Right ventricle myocardium superior (tissue), 1 donor: Measurements from ENCODE around the gene TTC28. TPM values are rescaled to one million over a fixed set of nuclear protein-coding genes. Genes with fewer than 3 reads are reported as not detected.

Experiments
- ATAC-seq: fragments of 200-7000 bp; cut with Tn5 transposase; one replicate; pipeline ENCODE4 v1.9.1; 2020; ENCODE audit warnings: mild to moderate bottlenecking; ENCODE audit not compliant: poor library complexity
- DNase-seq: peaks from one replicate; pipeline ENCODE4 v3.0.0-alpha.2; 2020
- intact Hi-C: fragments of 100-400 bp; cut with DNase I; formaldehyde crosslinking; loops from one replicate; pipeline ENCODE4 v1.11.2; 2022
- total RNA-seq: library from RNA; stranded (reverse); fragmentation: NEBNext Ultra II Directional; extraction: Animal tissue kit (Norgen Biotek cat#: 25700); gene quantifications from one replicate; pipeline ENCODE4 v1.2.1, GENCODE V29; 2021
- donor health status: DM: no; HTN: yes; CAD: no; lungs with severe emphysema.

TTC28 gene
- total RNA-seq, 1 donor from 2014 or later, result 12.2 TPM

GRCh38 chr22:28012832-28013460 is 666.7 kb downstream of the TTC28 start:
- intact Hi-C loops, result no loop called here
- DNase-seq (peak; percentile 20), ATAC-seq (no peak)

GRCh38 chr22:28009272-28009827 is 670.3 kb downstream of the TTC28 start:
- ATAC-seq (peak; percentile 74), DNase-seq (peak; percentile 80)
- intact Hi-C loops, result loop anchor here (2.0 kb wide), 1 partner anchor 123 kb away; no protein-coding TSS in a partner anchor

- DNase-seq (no peak), ATAC-seq (no peak)
- intact Hi-C loops, result loop anchor here (2.0 kb wide), 1 partner anchor 122 kb away; no protein-coding TSS in a partner anchor
These were observed 671.0 kb downstream of the TTC28 start for GRCh38 chr22:28008649-28009048.

GRCh38 chr22:28008056-28008455 is 671.6 kb downstream of the TTC28 start:
- no peak for DNase-seq
- intact Hi-C loops, result loop anchor here (2.0 kb wide), 1 partner anchor 121 kb away; no protein-coding TSS in a partner anchor
- no peak for ATAC-seq

GRCh38 chr22:28006271-28006670 is 673.4 kb downstream of the TTC28 start:
- DNase-seq (no peak), ATAC-seq (no peak)
- intact Hi-C loops, result no loop called here

- DNase-seq (peak; percentile 76), ATAC-seq (peak; percentile 80)
- intact Hi-C loops, result no loop called here
These were observed 674.1 kb downstream of the TTC28 start for GRCh38 chr22:28005513-28005912.

GRCh38 chr22:28004021-28004420 is 675.6 kb downstream of the TTC28 start:
- DNase-seq (no peak), ATAC-seq (no peak)
- intact Hi-C loops, result no loop called here

- no peak for DNase-seq
- no peak for ATAC-seq
These were observed 676.6 kb downstream of the TTC28 start for GRCh38 chr22:28002863-28003565.

GRCh38 chr22:28002181-28002700 is 677.4 kb downstream of the TTC28 start:
- intact Hi-C loops, result no loop called here
- peak; percentile 22 for DNase-seq
- no peak for ATAC-seq

More at GRCh38 chr22:28002863-28003565, 676.6 kb downstream of the TTC28 start:
- intact Hi-C loops, result no loop called here

- DNase-seq (peak; percentile 33), ATAC-seq (no peak)
- intact Hi-C loops, result no loop called here
These were observed 678.3 kb downstream of the TTC28 start for GRCh38 chr22:28001171-28001835.

- DNase-seq (peak; percentile 24), ATAC-seq (no peak)
- intact Hi-C loops, result no loop called here
These were observed 679.3 kb downstream of the TTC28 start for GRCh38 chr22:28000361-28000760.

GRCh38 chr22:27999876-28000275 is 679.8 kb downstream of the TTC28 start:
- intact Hi-C loops, result no loop called here
- DNase-seq (peak; percentile 4), ATAC-seq (no peak)

- DNase-seq, result peak; percentile 22
- ATAC-seq, result no peak
- intact Hi-C loops, result no loop called here
These were observed 680.9 kb downstream of the TTC28 start for GRCh38 chr22:27998511-27999410.

GRCh38 chr22:27997538-27997937 is 682.1 kb downstream of the TTC28 start:
- DNase-seq (peak; percentile 30), ATAC-seq (no peak)
- intact Hi-C loops, result no loop called here

GRCh38 chr22:27996981-27997380 is 682.7 kb downstream of the TTC28 start:
- no peak for ATAC-seq
- no peak for DNase-seq
- intact Hi-C loops, result no loop called here

GRCh38 chr22:27996529-27996925 is 683.1 kb downstream of the TTC28 start:
- intact Hi-C loops, result no loop called here
- ATAC-seq, result no peak

GRCh38 chr22:27995801-27996528 is 683.7 kb downstream of the TTC28 start:
- DNase-seq, result no peak
- intact Hi-C loops, result no loop called here
- ATAC-seq, result no peak

More at GRCh38 chr22:27996529-27996925, 683.1 kb downstream of the TTC28 start:
- no peak for DNase-seq
